CD4-positive, CD25-positive, alpha-beta regulatory T cell (primary cell): ENCODE results near the gene KCNA10. TPM values are rescaled to one million over a fixed set of nuclear protein-coding genes. Genes with fewer than 3 reads are reported as not detected.
A peak's percentile ranks its signal among the peaks of the same experiment; 100 is the strongest.

Experiments
- ATAC-seq, 2 donors: fragments of 150-1000 bp; cut with Tn5 transposase; one replicate each; pipeline ENCODE4 v1.10.0; 2021; ENCODE audit warnings: low read depth in 2 of 2, moderate number of reproducible peaks in 2 of 2, moderate library complexity in 1 of 2
- DNase-seq, 3 donors: peaks; one replicate each; pipeline versions ENCODE4 v3.0.0 to v3.0.0-alpha.2; 2012 to 2022; ENCODE audit warnings: mixed read lengths in 1 of 3
- H3K27ac ChIP-seq: one replicate; pipeline ENCODE4 v1.7.0; 2013; ENCODE audit warnings: mild to moderate bottlenecking, low read length; ENCODE audit not compliant: insufficient read depth, poor library complexity, severe bottlenecking
- H3K27me3 ChIP-seq: one replicate; pipeline ENCODE4 v1.7.0; 2013; ENCODE audit warnings: low read length; ENCODE audit not compliant: control insufficient read depth, insufficient read depth
- H3K36me3 ChIP-seq: one replicate; pipeline ENCODE4 v1.7.0; 2013; ENCODE audit warnings: mild to moderate bottlenecking, low read length, moderate library complexity; ENCODE audit not compliant: control insufficient read depth, insufficient read depth
- H3K4me1 ChIP-seq: 2 replicates; pipeline ENCODE4 v1.7.0; 2013; ENCODE audit warnings: mild to moderate bottlenecking, low read length; ENCODE audit not compliant: insufficient read depth, control insufficient read depth, poor library complexity, severe bottlenecking
- H3K4me3 ChIP-seq: one replicate; pipeline ENCODE4 v1.7.0; 2013; ENCODE audit warnings: low read depth, mild to moderate bottlenecking, low read length, moderate library complexity
- H3K9me3 ChIP-seq, 2 experiments: 1 replicate in 1 of 2; 2 replicates in 1 of 2; pipeline ENCODE4 v1.7.0; 2013; ENCODE audit warnings: low read length in 2 of 2, mild to moderate bottlenecking in 1 of 2, moderate library complexity in 1 of 2; ENCODE audit not compliant: control insufficient read depth in 2 of 2
- H3K27ac Mint-ChIP-seq, 3 donors: one replicate each; pipeline ENCODE4 v1.8.0; 2020 to 2022; ENCODE audit warnings: mild to moderate bottlenecking in 3 of 3, mixed read lengths in 3 of 3, moderate library complexity in 2 of 3
- H3K27me3 Mint-ChIP-seq: one replicate; pipeline ENCODE4 v1.8.0; 2022; ENCODE audit warnings: mild to moderate bottlenecking, mixed read lengths
- H3K36me3 Mint-ChIP-seq: one replicate; pipeline ENCODE4 v1.8.0; 2020; ENCODE audit warnings: mixed read lengths
- H3K4me1 Mint-ChIP-seq, 4 donors: one replicate each; pipeline ENCODE4 v1.8.0; 2020 to 2022; ENCODE audit warnings: mixed read lengths in 4 of 4, mild to moderate bottlenecking in 1 of 4
- H3K4me3 Mint-ChIP-seq, 4 donors: one replicate each; pipeline ENCODE4 v1.8.0; 2020 to 2022; ENCODE audit warnings: mild to moderate bottlenecking in 4 of 4, mixed read lengths in 4 of 4, moderate library complexity in 3 of 4
- H3K9me3 Mint-ChIP-seq, 7 donors: one replicate each; pipeline ENCODE4 v1.8.0; 2020 to 2022; ENCODE audit warnings: mixed read lengths in 7 of 7, mild to moderate bottlenecking in 3 of 7, moderate library complexity in 2 of 7
- polyA plus RNA-seq, 4 donors: library from polyadenylated mRNA; unstranded; fragments of 300-500 nt; fragmentation: Illumina TruSeq; gene quantifications; one replicate each; pipeline ENCODE4 v1.2.3, GENCODE V29; 2021
- total RNA-seq: library from RNA; stranded (reverse); gene quantifications from one replicate; pipeline ENCODE4 v1.2.3, GENCODE V29; 2022

The KCNA10 gene
- total and polyA plus RNA-seq, 5 donors from 2014 or later, result not detected

- no peaks in the 10 kb centered on the region for H3K9me3 Mint-ChIP-seq
- no peaks in the 10 kb centered on the region for H3K4me1 Mint-ChIP-seq
- no peak overlapping the region for H3K27ac Mint-ChIP-seq
- Histone ChIP-seq H3K36me3 (no peaks in the 10 kb centered on the region), H3K9me3 (no peaks in the 10 kb centered on the region), H3K4me1 (no peaks in the 10 kb centered on the region), H3K4me3 (no peak overlapping the region), H3K27me3 (no peaks in the 10 kb centered on the region), H3K27ac (no peak overlapping the region)
- H3K27me3 Mint-ChIP-seq, result peaks cover 4% of the 10 kb centered on the region
- DNase-seq, result no peak
- H3K36me3 Mint-ChIP-seq, result no peaks in the 10 kb centered on the region
- no peak for ATAC-seq
- no peak overlapping the region for H3K4me3 Mint-ChIP-seq
Observed at GRCh38 chr1:110488867-110489266, 30.1 kb downstream of the KCNA10 start.

GRCh38 chr1:110488161-110488560 lies 30.8 kb downstream of the KCNA10 start:
- no peak for DNase-seq
- no peak for ATAC-seq
- no peak overlapping the region for H3K27ac ChIP-seq
- H3K27me3 ChIP-seq, result no peaks in the 10 kb centered on the region
- H3K9me3 ChIP-seq, result no peaks in the 10 kb centered on the region
- H3K4me3 ChIP-seq, result no peak overlapping the region
- Mint-ChIP-seq H3K9me3 (no peaks in the 10 kb centered on the region), H3K4me1 (peaks cover 0 to 4% (median 0%) of the 10 kb centered on the region in 4 donors), H3K27me3 (peaks cover 4% of the 10 kb centered on the region), H3K4me3 (no peak overlapping the region), H3K27ac (no peak overlapping the region), H3K36me3 (no peaks in the 10 kb centered on the region)
- no peaks in the 10 kb centered on the region for H3K4me1 ChIP-seq
- no peaks in the 10 kb centered on the region for H3K36me3 ChIP-seq

GRCh38 chr1:110487726-110488125 lies 31.2 kb downstream of the KCNA10 start:
- Mint-ChIP-seq H3K4me3 (no peak overlapping the region), H3K9me3 (no peaks in the 10 kb centered on the region), H3K4me1 (peaks cover 0 to 6% (median 0%) of the 10 kb centered on the region in 4 donors), H3K27me3 (peaks cover 4% of the 10 kb centered on the region), H3K27ac (peak overlapping the region in 1 of 3 donors; percentile 23), H3K36me3 (no peaks in the 10 kb centered on the region)
- DNase-seq (no peak), ATAC-seq (no peak)
- no peaks in the 10 kb centered on the region for H3K36me3 ChIP-seq
- no peaks in the 10 kb centered on the region for H3K4me1 ChIP-seq
- no peaks in the 10 kb centered on the region for H3K9me3 ChIP-seq
- H3K4me3 ChIP-seq, result no peak overlapping the region
- H3K27ac ChIP-seq, result no peak overlapping the region
- H3K27me3 ChIP-seq, result no peaks in the 10 kb centered on the region

DNA sequence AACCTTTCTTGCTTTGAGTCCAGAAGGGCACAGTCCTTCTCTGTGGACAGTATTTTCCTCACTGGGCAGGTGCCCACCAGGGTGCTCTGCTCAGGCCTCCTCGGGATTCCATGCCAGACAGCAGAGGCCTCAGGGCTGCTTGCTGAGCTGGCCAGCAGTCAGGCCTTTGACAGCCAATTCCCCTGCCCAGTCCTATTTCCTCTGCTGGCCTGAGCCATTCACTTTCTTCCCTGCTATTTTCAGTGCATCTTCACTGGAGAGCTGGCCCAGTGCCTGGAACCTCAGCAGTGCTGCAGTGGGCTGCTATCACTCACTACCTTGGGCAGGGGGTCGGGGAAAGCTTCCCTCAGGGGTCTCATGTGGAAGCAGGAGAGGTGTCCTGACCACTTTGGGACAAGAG lies 33.2 kb downstream of the KCNA10 start:
- H3K36me3 ChIP-seq, result no peaks in the 10 kb centered on the region
- no peaks in the 10 kb centered on the region for H3K9me3 Mint-ChIP-seq
- no peak overlapping the region for H3K4me3 Mint-ChIP-seq
- no peaks in the 10 kb centered on the region for H3K36me3 Mint-ChIP-seq
- H3K4me3 ChIP-seq, result no peak overlapping the region
- H3K27ac ChIP-seq, result no peak overlapping the region
- peaks cover 0 to 6% (median 0%) of the 10 kb centered on the region in 4 donors for H3K4me1 Mint-ChIP-seq
- DNase-seq (no peak), ATAC-seq (no peak)
- peaks cover 4% of the 10 kb centered on the region for H3K27me3 Mint-ChIP-seq
- no peak overlapping the region for H3K27ac Mint-ChIP-seq
- no peaks in the 10 kb centered on the region for H3K4me1 ChIP-seq
- H3K9me3 ChIP-seq, result no peaks in the 10 kb centered on the region
- no peaks in the 10 kb centered on the region for H3K27me3 ChIP-seq

GRCh38 chr1:110484801-110485200 lies 34.2 kb downstream of the KCNA10 start:
- no peak overlapping the region for H3K4me3 Mint-ChIP-seq
- Histone ChIP-seq H3K4me3 (no peak overlapping the region), H3K27me3 (no peaks in the 10 kb centered on the region), H3K27ac (no peak overlapping the region), H3K36me3 (no peaks in the 10 kb centered on the region), H3K4me1 (no peaks in the 10 kb centered on the region), H3K9me3 (no peaks in the 10 kb centered on the region)
- DNase-seq (no peak), ATAC-seq (no peak)
- no peaks in the 10 kb centered on the region for H3K36me3 Mint-ChIP-seq
- H3K27ac Mint-ChIP-seq, result no peak overlapping the region
- H3K9me3 Mint-ChIP-seq, result no peaks in the 10 kb centered on the region
- peaks cover 4% of the 10 kb centered on the region for H3K27me3 Mint-ChIP-seq
- peaks cover 0 to 6% (median 0%) of the 10 kb centered on the region in 4 donors for H3K4me1 Mint-ChIP-seq

GRCh38 chr1:110483308-110483685 lies 35.7 kb downstream of the KCNA10 start:
- H3K27ac ChIP-seq, result no peak overlapping the region
- H3K4me3 Mint-ChIP-seq, result peak overlapping the region in 1 of 4 donors; percentile 48
- no peaks in the 10 kb centered on the region for H3K4me1 ChIP-seq
- DNase-seq, result no peak
- no peak overlapping the region for H3K4me3 ChIP-seq
- no peak for ATAC-seq
- no peaks in the 10 kb centered on the region for H3K27me3 ChIP-seq
- H3K9me3 Mint-ChIP-seq, result no peaks in the 10 kb centered on the region
- no peaks in the 10 kb centered on the region for H3K36me3 ChIP-seq
- no peaks in the 10 kb centered on the region for H3K9me3 ChIP-seq
- no peaks in the 10 kb centered on the region for H3K36me3 Mint-ChIP-seq
- peaks cover 4% of the 10 kb centered on the region for H3K27me3 Mint-ChIP-seq
- H3K4me1 Mint-ChIP-seq, result peaks cover 0 to 6% (median 0%) of the 10 kb centered on the region in 4 donors
- no peak overlapping the region for H3K27ac Mint-ChIP-seq

DNA sequence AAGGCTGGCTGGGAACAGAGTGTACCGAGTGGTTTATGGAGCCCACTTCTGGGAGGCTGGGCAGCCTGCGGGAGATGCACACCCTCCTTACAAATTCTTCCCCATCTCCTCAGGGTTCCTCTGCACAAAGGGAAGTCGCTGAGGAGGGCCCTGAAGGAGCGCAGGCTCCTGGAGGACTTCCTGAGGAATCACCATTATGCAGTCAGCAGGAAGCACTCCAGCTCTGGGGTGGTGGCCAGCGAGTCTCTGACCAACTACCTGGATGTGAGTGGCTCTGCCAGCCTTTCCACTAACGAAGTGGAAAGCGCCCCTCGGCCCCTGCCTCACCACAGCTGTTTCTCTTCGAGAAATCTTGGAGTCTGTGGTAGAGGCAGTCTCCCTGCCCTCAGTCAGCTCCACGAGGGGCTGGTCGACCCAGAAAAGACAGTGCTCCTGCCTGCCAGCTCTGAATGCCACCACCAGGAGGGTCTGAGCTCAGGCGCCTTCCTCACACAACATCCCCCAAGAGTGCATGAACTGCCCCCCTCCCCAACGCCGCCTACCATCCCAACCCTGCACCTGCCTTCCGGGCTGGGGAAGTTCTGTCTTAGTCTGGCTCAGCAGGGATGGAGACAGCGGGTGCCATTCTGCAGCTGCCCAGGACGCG lies 36.2 kb downstream of the KCNA10 start:
- Histone ChIP-seq H3K9me3 (no peaks in the 10 kb centered on the region), H3K27me3 (no peaks in the 10 kb centered on the region), H3K36me3 (no peaks in the 10 kb centered on the region), H3K4me1 (no peaks in the 10 kb centered on the region), H3K27ac (no peak overlapping the region), H3K4me3 (no peak overlapping the region)
- ATAC-seq, result no peak
- Mint-ChIP-seq H3K9me3 (no peaks in the 10 kb centered on the region), H3K4me1 (peaks cover 0 to 6% (median 0%) of the 10 kb centered on the region in 4 donors), H3K4me3 (no peak overlapping the region), H3K27me3 (peaks cover 4% of the 10 kb centered on the region), H3K36me3 (no peaks in the 10 kb centered on the region), H3K27ac (no peak overlapping the region)
- DNase-seq, result no peak

- Histone ChIP-seq H3K27ac (no peak overlapping the region), H3K27me3 (no peaks in the 10 kb centered on the region), H3K4me3 (no peak overlapping the region), H3K36me3 (no peaks in the 10 kb centered on the region), H3K9me3 (no peaks in the 10 kb centered on the region), H3K4me1 (no peaks in the 10 kb centered on the region)
- Mint-ChIP-seq H3K27me3 (peaks cover 4% of the 10 kb centered on the region), H3K27ac (no peak overlapping the region), H3K36me3 (no peaks in the 10 kb centered on the region), H3K4me1 (peaks cover 0 to 6% (median 0%) of the 10 kb centered on the region in 4 donors), H3K9me3 (peaks cover 0 to 2% (median 0%) of the 10 kb centered on the region in 7 donors), H3K4me3 (no peak overlapping the region)
- DNase-seq (no peak), ATAC-seq (no peak)
Observed at GRCh38 chr1:110481968-110482623, 36.9 kb downstream of the KCNA10 start.
